Karpas-422 (cell line): ENCODE measurements around the gene FAM3D. TPM values are rescaled to one million over a fixed set of nuclear protein-coding genes. Genes with fewer than 3 reads are reported as not detected.

Experiments
- DNase-seq: peaks from one replicate; pipeline ENCODE4 v3.0.0-alpha.2; 2015
- H2AFZ ChIP-seq: fragments of 200-600 bp; sonication (generic); 2 replicates; pipeline ENCODE4 v1.6.1; 2014; ENCODE audit warnings: antibody characterized with exemption, low read length, mixed read lengths
- H3K27ac ChIP-seq: fragments of 200-600 bp; sonication (generic); 2 replicates; pipeline ENCODE4 v1.5.1; 2014; ENCODE audit warnings: mild to moderate bottlenecking, low read length, moderate library complexity
- H3K27me3 ChIP-seq: fragments of 200-600 bp; sonication (generic); 2 replicates; pipeline ENCODE4 v1.6.1; 2014; ENCODE audit warnings: low read length, mixed read lengths
- H3K36me3 ChIP-seq: fragments of 200-600 bp; sonication (generic); 2 replicates; pipeline ENCODE4 v1.6.1; 2014; ENCODE audit warnings: low read length, mixed read lengths; ENCODE audit not compliant: insufficient read depth
- H3K4me1 ChIP-seq: fragments of 200-600 bp; sonication (generic); 2 replicates; pipeline ENCODE4 v1.6.1; 2014; ENCODE audit warnings: mild to moderate bottlenecking, low read length, mixed read lengths
- H3K4me2 ChIP-seq: fragments of 200-600 bp; sonication (generic); 2 replicates; pipeline ENCODE4 v1.6.1; 2014; ENCODE audit warnings: low read length, low read depth, mild to moderate bottlenecking; ENCODE audit not compliant: poor library complexity, severe bottlenecking
- H3K4me3 ChIP-seq: fragments of 200-600 bp; sonication (generic); 2 replicates; pipeline ENCODE4 v1.5.1; 2014; ENCODE audit warnings: mild to moderate bottlenecking, antibody characterized with exemption, low read length, mixed read lengths
- H3K79me2 ChIP-seq: fragments of 200-600 bp; sonication (generic); 2 replicates; pipeline ENCODE4 v1.6.1; 2014; ENCODE audit warnings: mild to moderate bottlenecking, low read length, mixed read lengths
- H3K9ac ChIP-seq: fragments of 200-600 bp; sonication (generic); 2 replicates; pipeline ENCODE4 v1.6.0; 2014; ENCODE audit warnings: low read length
- H3K9me2 ChIP-seq: fragments of 200-600 bp; sonication (generic), shearing (Covaris generic); replicated peaks from 2 replicates; pipeline ENCODE4 v1.6.0; 2014; ENCODE audit warnings: mild to moderate bottlenecking, low read length, moderate library complexity; ENCODE audit not compliant: insufficient read depth
- H3K9me3 ChIP-seq: fragments of 300-700, 200-600 bp; sonication (generic); 2 replicates; pipeline ENCODE4 v1.6.1; 2014; ENCODE audit warnings: low read length, mixed read lengths
- H4K20me1 ChIP-seq: fragments of 200-600 bp; sonication (generic); 2 replicates; pipeline ENCODE4 v1.6.1; 2014; ENCODE audit warnings: mild to moderate bottlenecking, antibody characterized with exemption, low read length, low read depth; ENCODE audit not compliant: insufficient read depth
- total RNA-seq: library from RNA; depleted of rRNA; stranded (reverse); fragments of >200 nt; shearing (Covaris generic); gene quantifications from 2 replicates; pipeline ENCODE4 v1.2.3, GENCODE V29; 2014; ENCODE audit warnings: low replicate concordance; rRNA removed

FAM3D gene
- total RNA-seq, 1 experiment from 2014 or later: not detected

- H3K9me3 ChIP-seq: no peaks in the 10 kb centered on the region
- no peaks in the 10 kb centered on the region for H3K9me2 ChIP-seq
- peak overlapping the region; percentile 57; the same call in 1 of the 2 replicates for H3K4me3 ChIP-seq
- no peak overlapping the region for H3K9ac ChIP-seq
- H3K27ac ChIP-seq: no peak overlapping the region
- peaks cover 3% of the 10 kb centered on the region; the same call in 1 of the 2 replicates for H3K27me3 ChIP-seq
- peak overlapping the region; percentile 66 for H3K4me2 ChIP-seq
- H4K20me1 ChIP-seq: no peaks in the 10 kb centered on the region
- no peak overlapping the region for H2AFZ ChIP-seq
- no peaks in the 10 kb centered on the region for H3K79me2 ChIP-seq
- DNase-seq: no peak
- no peaks in the 10 kb centered on the region for H3K36me3 ChIP-seq
- H3K4me1 ChIP-seq: peaks cover 21% of the 10 kb centered on the region
These were observed 80.6 kb downstream of the FAM3D start for GRCh38 chr3:58585994-58586393.

- peak overlapping the region; percentile 35; the same call in 1 of the 2 replicates for H3K9ac ChIP-seq
These were observed 81.4 kb downstream of the FAM3D start for GRCh38 chr3:58585005-58585786.

DNA sequence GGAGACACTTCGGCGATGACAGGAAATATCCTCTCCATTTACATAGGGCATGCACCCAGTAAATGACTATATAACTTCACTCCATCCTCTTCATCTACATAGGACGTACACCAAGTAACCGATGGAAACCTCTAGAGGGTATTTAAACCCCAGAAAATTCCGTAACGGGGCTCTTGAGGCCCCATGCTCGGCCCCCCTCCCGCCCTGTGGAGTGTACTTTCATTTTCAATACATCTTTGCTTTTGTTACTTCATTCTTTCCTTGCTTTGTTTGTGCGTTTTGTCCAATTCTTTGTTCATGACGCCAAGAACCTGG, 81.9 kb downstream of the FAM3D start:
- Histone ChIP-seq H3K79me2 (no peaks in the 10 kb centered on the region), H3K4me1 (peaks cover 21% of the 10 kb centered on the region), H3K36me3 (no peaks in the 10 kb centered on the region), H3K27ac (no peak overlapping the region), H3K27me3 (peaks cover 3% of the 10 kb centered on the region; the same call in 1 of the 2 replicates), H3K9me3 (no peaks in the 10 kb centered on the region), H3K4me3 (peak overlapping the region; percentile 57), H3K9ac (no peak overlapping the region), H4K20me1 (no peaks in the 10 kb centered on the region), H3K4me2 (peak overlapping the region; percentile 66), H3K9me2 (no peaks in the 10 kb centered on the region), H2AFZ (0 out of 2 replicates have a peak overlapping the region, but pooled peaks have one; percentile 73)
- DNase-seq: no peak

More at GRCh38 chr3:58585005-58585786, 81.4 kb downstream of the FAM3D start:
- no peak overlapping the region for H3K27ac ChIP-seq
- H2AFZ ChIP-seq: peak overlapping the region; percentile 73; the same call in 1 of the 2 replicates
- no peaks in the 10 kb centered on the region for H3K36me3 ChIP-seq
- H3K4me3 ChIP-seq: peak overlapping the region; percentile 57
- no peaks in the 10 kb centered on the region for H3K9me3 ChIP-seq
- no peaks in the 10 kb centered on the region for H3K9me2 ChIP-seq
- H3K4me1 ChIP-seq: peaks cover 21% of the 10 kb centered on the region
- H3K27me3 ChIP-seq: peaks cover 3% of the 10 kb centered on the region; the same call in 1 of the 2 replicates
- peak overlapping the region; percentile 66 for H3K4me2 ChIP-seq
- peak; percentile 82 for DNase-seq
- H3K79me2 ChIP-seq: no peaks in the 10 kb centered on the region
- H4K20me1 ChIP-seq: no peaks in the 10 kb centered on the region

Other genes with a start within 250 kb of the FAM3D start
- gene PDHB, start 232.9 kb downstream of the FAM3D start, total RNA-seq: 61.6 and 130 TPM in 2 replicates
- gene KCTD6, start 174.7 kb downstream of the FAM3D start, total RNA-seq: 7.9 and 17.9 TPM in 2 replicates
- not detected in 2 replicates for gene ACOX2, start 129.6 kb downstream of the FAM3D start, total RNA-seq
- gene FAM107A, start 89.4 kb downstream of the FAM3D start, total RNA-seq: not detected in 2 replicates